Panc1 (cell line): ENCODE measurements around the gene IGF1R. TPM values are rescaled to one million over a fixed set of nuclear protein-coding genes. Genes with fewer than 3 reads are reported as not detected.
A peak's percentile ranks its signal among the peaks of the same experiment; 100 is the strongest.

Source experiments
- ATAC-seq: fragments of 200-7000 bp; cut with Tn5 transposase; 2 replicates; pipeline ENCODE4 v1.9.1; 2020; ENCODE audit warnings: mild to moderate bottlenecking, moderate library complexity
- BruUV-seq: library from RNA; stranded (reverse); fragments of 400-500 nt; replicated peaks from 2 replicates; lab custom pipeline; 2021; lab: Mats Ljungman, UMichigan
- CTCF ChIA-PET: fragments of 300-600 bp; sonication (Branson Sonifier 250); formaldehyde crosslinking; loops from one replicate; lab custom pipeline; 2022; ENCODE audit warnings: antibody characterized with exemption; lab: Charles Lee
- POLR2A ChIA-PET: fragments of 300-600 bp; sonication (Branson Sonifier 250); formaldehyde crosslinking; loops from one replicate; lab custom pipeline; 2022; ENCODE audit warnings: antibody characterized with exemption; lab: Charles Lee
- DNase-seq: peaks from one replicate; pipeline ENCODE4 v3.0.0-alpha.2; 2010; ENCODE audit warnings: low read depth, low spot score
- H3K27ac ChIP-seq: 2 replicates; pipeline ENCODE4 v1.5.1; 2011; ENCODE audit warnings: mild to moderate bottlenecking, low read length, inconsistent platforms
- H3K27me3 ChIP-seq: fragments of 200-500 bp; sonication (Bioruptor generic); 2 replicates; pipeline ENCODE4 v1.6.0; 2014; ENCODE audit warnings: low read length, inconsistent platforms; ENCODE audit not compliant: control insufficient read depth, insufficient read depth
- H3K36me3 ChIP-seq: fragments of 200-500 bp; sonication (Bioruptor generic); 2 replicates; pipeline ENCODE4 v1.5.1; 2014; ENCODE audit warnings: inconsistent platforms, mild to moderate bottlenecking, low read length, moderate library complexity; ENCODE audit not compliant: control insufficient read depth, insufficient read depth
- H3K4me1 ChIP-seq: 2 replicates; pipeline ENCODE4 v1.5.1; 2011; ENCODE audit warnings: inconsistent platforms, mild to moderate bottlenecking, low read length, moderate library complexity; ENCODE audit not compliant: control insufficient read depth, insufficient read depth
- H3K4me3 ChIP-seq, 2 experiments: 2 replicates each; pipeline ENCODE4 v1.5.1; 2011 to 2012; ENCODE audit warnings: low read depth in 2 of 2, low read length in 2 of 2, mild to moderate bottlenecking in 2 of 2, inconsistent platforms in 1 of 2, moderate library complexity in 1 of 2
- H3K9me3 ChIP-seq: fragments of 200-500 bp; sonication (Bioruptor generic); 2 replicates; pipeline ENCODE4 v1.5.1; 2014; ENCODE audit warnings: low read depth, mild to moderate bottlenecking, inconsistent platforms, low read length, moderate library complexity; ENCODE audit not compliant: control insufficient read depth, insufficient read depth
- POLR2AphosphoS5 ChIP-seq: IDR thresholded peaks from 2 replicates; pipeline ENCODE4 v1.6.1; 2012; ENCODE audit warnings: mild to moderate bottlenecking, low read depth, low read length, moderate library complexity
- SIN3A ChIP-seq: IDR thresholded peaks from 2 replicates; pipeline ENCODE4 v1.6.1; 2012; ENCODE audit warnings: low read depth, mild to moderate bottlenecking, low read length, moderate library complexity, borderline replicate concordance; ENCODE audit not compliant: insufficient read depth
- TCF7L2 ChIP-seq: IDR thresholded peaks from 2 replicates; pipeline ENCODE4 v1.6.1; 2011; ENCODE audit warnings: mild to moderate bottlenecking, low read depth, low read length, inconsistent platforms
- in situ Hi-C: cut with HindIII; loops from 2 replicates; pipeline ENCODE4 v1.10.0; 2016; ENCODE audit warnings: low sequenced_read_pairs, low pct_unique_long_range_greater_than_20kb
- intact Hi-C: fragments of 100-400 bp; cut with micrococcal nuclease; formaldehyde crosslinking; loops from one replicate; pipeline ENCODE4 v1.10.0; 2022; ENCODE audit not compliant: unreplicated experiment
- total RNA-seq: library from RNA; stranded (reverse); gene quantifications from one replicate; pipeline ENCODE4 v1.2.1, GENCODE V29; 2021; ENCODE audit not compliant: unreplicated experiment
- TF ChIP-seq, protein P1 (sequence below), 2 experiments: IDR thresholded peaks; 2 replicates each; pipeline ENCODE4 v1.6.1; 2011 to 2012; ENCODE audit warnings: low read depth in 2 of 2, control low read depth in 1 of 2, low read length in 1 of 2, mild to moderate bottlenecking in 1 of 2, moderate library complexity in 1 of 2; ENCODE audit not compliant: insufficient read depth in 1 of 2

Gene IGF1R
- total RNA-seq, 1 experiment from 2014 or later = 77.1 TPM

DNA sequence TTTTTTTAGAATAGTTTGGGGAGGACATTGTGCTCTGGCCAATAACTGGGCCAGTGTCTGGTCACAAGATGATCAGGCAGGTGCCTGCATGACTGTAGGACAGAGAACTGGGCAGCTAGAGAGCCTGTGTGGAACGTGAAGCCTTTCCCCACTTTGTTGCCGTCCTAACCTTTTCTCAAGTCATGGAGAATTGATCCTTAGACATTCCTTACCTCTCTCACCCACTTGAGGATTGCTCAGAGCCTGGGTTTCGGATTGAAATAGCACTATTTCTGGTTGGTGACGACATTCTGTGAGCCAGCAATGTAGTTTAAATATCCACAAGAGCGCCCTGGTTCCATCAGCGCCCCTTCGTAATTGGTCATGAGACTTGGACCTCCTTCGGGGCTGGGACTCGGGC, 138.4 kb downstream of the IGF1R start:
- no peak for ATAC-seq
- TF ChIP-seq POLR2AphosphoS5 (no peak), SIN3A (no peak)
- TF ChIP-seq, protein P1, sequence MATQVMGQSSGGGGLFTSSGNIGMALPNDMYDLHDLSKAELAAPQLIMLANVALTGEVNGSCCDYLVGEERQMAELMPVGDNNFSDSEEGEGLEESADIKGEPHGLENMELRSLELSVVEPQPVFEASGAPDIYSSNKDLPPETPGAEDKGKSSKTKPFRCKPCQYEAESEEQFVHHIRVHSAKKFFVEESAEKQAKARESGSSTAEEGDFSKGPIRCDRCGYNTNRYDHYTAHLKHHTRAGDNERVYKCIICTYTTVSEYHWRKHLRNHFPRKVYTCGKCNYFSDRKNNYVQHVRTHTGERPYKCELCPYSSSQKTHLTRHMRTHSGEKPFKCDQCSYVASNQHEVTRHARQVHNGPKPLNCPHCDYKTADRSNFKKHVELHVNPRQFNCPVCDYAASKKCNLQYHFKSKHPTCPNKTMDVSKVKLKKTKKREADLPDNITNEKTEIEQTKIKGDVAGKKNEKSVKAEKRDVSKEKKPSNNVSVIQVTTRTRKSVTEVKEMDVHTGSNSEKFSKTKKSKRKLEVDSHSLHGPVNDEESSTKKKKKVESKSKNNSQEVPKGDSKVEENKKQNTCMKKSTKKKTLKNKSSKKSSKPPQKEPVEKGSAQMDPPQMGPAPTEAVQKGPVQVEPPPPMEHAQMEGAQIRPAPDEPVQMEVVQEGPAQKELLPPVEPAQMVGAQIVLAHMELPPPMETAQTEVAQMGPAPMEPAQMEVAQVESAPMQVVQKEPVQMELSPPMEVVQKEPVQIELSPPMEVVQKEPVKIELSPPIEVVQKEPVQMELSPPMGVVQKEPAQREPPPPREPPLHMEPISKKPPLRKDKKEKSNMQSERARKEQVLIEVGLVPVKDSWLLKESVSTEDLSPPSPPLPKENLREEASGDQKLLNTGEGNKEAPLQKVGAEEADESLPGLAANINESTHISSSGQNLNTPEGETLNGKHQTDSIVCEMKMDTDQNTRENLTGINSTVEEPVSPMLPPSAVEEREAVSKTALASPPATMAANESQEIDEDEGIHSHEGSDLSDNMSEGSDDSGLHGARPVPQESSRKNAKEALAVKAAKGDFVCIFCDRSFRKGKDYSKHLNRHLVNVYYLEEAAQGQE (IDR thresholded peaks at IDR 0.05; ENCODE audit: insufficient read depth in 1 of 2, low read depth in 2 of 2, low read length in 1 of 2) = no peak

DNA sequence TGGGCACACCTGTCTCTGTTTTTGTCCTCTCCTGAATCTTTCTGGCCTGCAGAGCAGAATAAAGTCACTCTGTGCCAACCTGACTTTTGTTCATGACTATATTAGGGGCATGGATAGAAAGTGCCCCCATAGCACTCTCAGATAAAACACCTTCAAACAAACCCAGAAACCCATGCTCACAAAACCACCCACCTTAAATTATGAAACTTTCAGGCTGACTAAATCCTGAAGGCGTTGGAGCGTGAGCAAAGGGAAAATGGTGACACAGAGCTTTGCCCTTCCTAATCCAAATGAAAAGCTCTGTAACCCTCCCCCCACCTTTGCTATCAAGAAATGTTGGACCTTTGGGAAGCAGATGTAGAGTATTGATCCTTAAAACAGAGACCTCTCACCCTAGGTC, 138.9 kb downstream of the IGF1R start:
- in situ Hi-C loops = no loop called here
- peaks cover 71% of the 10 kb centered on the region for H3K4me1 ChIP-seq
- ChIA-PET POLR2A (no interaction called here), CTCF (no interaction called here)
- H3K27ac ChIP-seq = peak overlapping the region; percentile 69; the same call in 1 of the 2 replicates
- no peaks in the 10 kb centered on the region for H3K9me3 ChIP-seq
- no peak for ATAC-seq
- no peaks in the 10 kb centered on the region for H3K27me3 ChIP-seq
- no peaks in the 10 kb centered on the region for H3K36me3 ChIP-seq
- H3K4me3 ChIP-seq = no peak overlapping the region
- intact Hi-C loops = no loop called here
- no peak for DNase-seq
- TF ChIP-seq TCF7L2 = no peak
- TF ChIP-seq, protein P1 (IDR thresholded peaks at IDR 0.05; ENCODE audit: insufficient read depth in 1 of 2, low read depth in 2 of 2, low read length in 1 of 2) = peak in 1 of 2 experiments; percentile 46; a peak in 1 of 4 replicates
- BruUV-seq = no TSS peak

More for the DNA sequence above, 138.4 kb downstream of the IGF1R start:
- H3K4me3 ChIP-seq = no peak overlapping the region
- in situ Hi-C loops = no loop called here
- ChIA-PET CTCF (interaction anchor here (0.5 to 0.7 kb wide), 2 partner anchors 367 to 653 kb away, joined by 3 to 6 read pairs; no protein-coding TSS in a partner anchor), POLR2A (no interaction called here)
- no TSS peak for BruUV-seq
- H3K27ac ChIP-seq = peak overlapping the region; percentile 69; the same call in 1 of the 2 replicates
- DNase-seq = no peak
- intact Hi-C loops = no loop called here
- H3K9me3 ChIP-seq = no peaks in the 10 kb centered on the region
- H3K27me3 ChIP-seq = no peaks in the 10 kb centered on the region
- H3K36me3 ChIP-seq = no peaks in the 10 kb centered on the region
- H3K4me1 ChIP-seq = peaks cover 66% of the 10 kb centered on the region
